ENCODE results near the gene ACAN. TPM values are rescaled to one million over a fixed set of nuclear protein-coding genes. Genes with fewer than 3 reads are reported as not detected.

The ACAN gene
- total and polyA plus RNA-seq, 2 of the 8 experiments (the other 6 are each of a cell fraction or from before 2014, with no cell fraction given) = 0.71 to 0.73 TPM

DNA sequence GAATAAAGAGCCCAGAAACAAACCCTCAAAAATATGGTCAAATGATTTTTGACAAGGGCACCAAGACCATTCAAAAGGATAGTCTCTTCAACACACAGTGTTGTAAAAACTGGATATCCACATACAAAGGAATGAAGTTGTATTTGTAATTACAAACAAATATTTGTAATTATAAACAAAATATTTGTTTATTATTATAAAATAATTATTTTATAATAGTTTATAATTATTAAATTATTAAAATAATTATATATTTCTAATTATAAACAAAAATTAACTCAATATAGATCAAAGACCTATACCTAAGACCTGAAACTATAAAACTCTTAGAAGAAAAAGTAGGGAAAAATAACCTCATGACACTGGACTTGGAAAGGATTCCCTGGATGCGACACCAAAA lies 23.3 kb upstream of the ACAN start:
- Histone ChIP-seq H3K4me3 (ENCODE audit: extremely low read depth in 1 of 4, insufficient read depth in 2 of 4, low read depth in 3 of 4, low read length in 4 of 4) (no peak overlapping the region), H3K9me3 (ENCODE audit: insufficient read depth in 2 of 2, low read depth in 1 of 2, low read length in 1 of 2) (no peaks in the 10 kb centered on the region), H3K23me2 (ENCODE audit: low read depth, low read length) (no peaks in the 10 kb centered on the region), H4K5ac (ENCODE audit: insufficient read length, low read depth, low read length) (no peak overlapping the region), H2AFZ (ENCODE audit: low read length) (no peak overlapping the region), H2BK12ac (ENCODE audit: low read depth, low read length) (no peak overlapping the region), H3K79me1 (ENCODE audit: low read depth, low read length) (no peaks in the 10 kb centered on the region), H3K27me3 (replicated peaks in 1 of 4; ENCODE audit: control insufficient read depth in 3 of 4, extremely low read depth in 1 of 4, insufficient read depth in 3 of 4, low read length in 3 of 4) (no peaks in the 10 kb centered on the region), H2BK5ac (ENCODE audit: low read depth, low read length) (no peak overlapping the region), H3K14ac (ENCODE audit: insufficient read length) (no peak overlapping the region), H4K20me1 (replicated peaks in 1 of 2; ENCODE audit: control insufficient read depth in 1 of 2, insufficient read depth in 2 of 2, low read length in 2 of 2) (no peaks in the 10 kb centered on the region), H2BK120ac (replicated peaks; ENCODE audit: low read depth, low read length) (no peak overlapping the region), H3K23ac (ENCODE audit: insufficient read length) (no peak overlapping the region), H3K36me3 (ENCODE audit: control insufficient read depth in 2 of 4, insufficient read depth in 4 of 4, low read length in 3 of 4) (no peaks in the 10 kb centered on the region), H4K91ac (replicated peaks; ENCODE audit: insufficient read length, low read length) (no peak overlapping the region), H3K4ac (replicated peaks; ENCODE audit: insufficient read length, low read depth, low read length) (no peak overlapping the region), H2AK5ac (ENCODE audit: low read depth, low read length) (no peak overlapping the region), H3K9ac (replicated peaks in 1 of 4; ENCODE audit: extremely low read depth in 1 of 4, low read depth in 3 of 4, low read length in 3 of 4) (no peak overlapping the region), H2BK15ac (ENCODE audit: low read length) (no peak overlapping the region), H2BK20ac (ENCODE audit: low read length) (no peak overlapping the region), H4K8ac (ENCODE audit: extremely low read depth, insufficient read depth, low read length) (no peak overlapping the region), H3K27ac (ENCODE audit: low read depth, low read length) (no peak overlapping the region), H3K79me2 (ENCODE audit: control insufficient read depth in 1 of 2, insufficient read depth in 2 of 2, low read length in 2 of 2) (no peaks in the 10 kb centered on the region), H3K4me1 (replicated peaks in 1 of 4; ENCODE audit: control insufficient read depth in 3 of 4, insufficient read depth in 4 of 4, low read length in 3 of 4) (no peaks in the 10 kb centered on the region), H3K4me2 (ENCODE audit: insufficient read depth in 1 of 2, low read depth in 2 of 2, low read length in 2 of 2) (no peak overlapping the region), H3K18ac (ENCODE audit: extremely low read depth, low read length) (no peak overlapping the region), H3K56ac (replicated peaks; ENCODE audit: insufficient read length, low read depth, low read length) (no peak overlapping the region)
- FAIRE-seq = no peak
- 89% methylated on average over 1 of the region's 1 CpG; no CpG with 5 or more reads in 1 of the 2 experiments for WGBS, 2 experiments (ENCODE audit: extremely low coverage in 1 of 2, insufficient coverage in 1 of 2, insufficient read length in 1 of 2, insufficient replicate concordance in 2 of 2, low coverage in 1 of 2, low lambda C conversion rate in 2 of 2, missing lambda C conversion rate in 1 of 2)
- TF ChIP-seq TAF1 (IDR thresholded peaks at IDR 0.05; ENCODE audit: low read depth, low read length) (no peak), BCL11A (IDR thresholded peaks at IDR 0.05; ENCODE audit: low read depth in 2 of 2, low read length in 2 of 2) (no peak), GTF2F1 (IDR thresholded peaks at IDR 0.05; ENCODE audit: borderline replicate concordance, low read depth, low read length) (no peak), TAF7 (optimal IDR thresholded peaks at IDR 0.05; ENCODE audit: borderline replicate concordance, low read depth, low read length) (no peak), CTBP2 (IDR thresholded peaks at IDR 0.05; ENCODE audit: borderline replicate concordance, insufficient read depth, insufficient read length, low read length) (no peak), TCF12 (IDR thresholded peaks at IDR 0.05; ENCODE audit: low read depth, low read length) (no peak), CBX5 (IDR thresholded peaks at IDR 0.05; ENCODE audit: low read depth, low read length) (no peak)
- DNase-seq (ENCODE audit: low read depth in 1 of 2, low spot score in 2 of 2) = no peak
- ChIA-PET CTCF (ENCODE audit: partially characterized antibody) (no interaction called here), POLR2A (ENCODE audit: partially characterized antibody) (no interaction called here)
